A172 (cell line): ENCODE results near the gene PRB2. TPM values are rescaled to one million over a fixed set of nuclear protein-coding genes. Genes with fewer than 3 reads are reported as not detected.
"Not testable (repeated sequence)": the region's sequence is repeated elsewhere in the genome, so short reads cannot be mapped to it uniquely, and the experiment has no call there.

Source experiments
- DNase-seq: peaks from one replicate; pipeline ENCODE4 v3.0.0-alpha.2; 2015; ENCODE audit warnings: low spot score
- total RNA-seq: library from RNA; depleted of rRNA; stranded (reverse); fragments of >200 nt; shearing (Covaris generic); gene quantifications from 2 replicates; pipeline ENCODE4 v1.2.3, GENCODE V29; 2014; rRNA removed

The PRB2 gene
- not detected in 2 replicates for total RNA-seq

DNA sequence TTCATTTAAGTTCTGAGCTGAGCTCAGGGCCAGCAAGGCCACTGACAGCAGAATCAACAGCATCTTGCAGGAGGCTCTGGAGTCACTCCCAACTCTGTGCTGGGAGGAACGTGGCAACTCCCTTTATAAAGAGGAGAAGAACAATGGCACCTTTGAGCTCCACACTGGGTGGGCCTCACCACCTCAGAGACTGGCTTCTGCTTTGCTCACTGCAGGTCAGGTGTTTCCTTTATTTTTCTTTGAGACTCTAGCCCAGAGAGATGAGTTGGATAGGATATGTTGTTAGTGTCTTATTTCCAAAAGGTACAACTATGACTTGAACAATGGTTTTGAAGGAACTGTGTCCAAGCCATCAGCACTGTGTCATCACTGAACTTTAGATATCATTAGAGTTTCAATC lies at the start of gene PRB2:
Gene PRB2, minus strand, starts transcription at position 101 of the 400 bp plus-strand sequence. Its CDS starts 38 bp downstream, at position 63.
- not testable (repeated sequence) for DNase-seq

DNA sequence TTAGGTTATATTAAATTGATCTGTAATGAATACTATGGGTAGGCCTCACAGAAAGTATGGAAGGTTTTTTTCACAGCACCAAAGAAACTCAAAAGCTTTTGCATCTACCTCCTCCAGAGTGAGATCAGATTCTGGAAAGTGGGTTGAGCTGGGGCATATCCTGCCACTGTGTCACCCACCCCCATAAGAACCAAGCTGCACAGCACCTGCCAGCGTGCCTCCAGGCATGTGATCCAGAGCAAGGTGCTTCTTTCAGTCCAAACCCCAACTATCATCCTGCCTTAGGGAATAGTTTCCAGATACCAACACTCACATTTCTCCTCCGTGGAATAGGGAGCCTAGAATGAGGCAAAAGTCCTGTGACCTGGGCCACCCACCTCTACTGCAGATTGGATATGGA lies 42.6 kb upstream of the PRB2 start:
- DNase-seq, result no peak

DNA sequence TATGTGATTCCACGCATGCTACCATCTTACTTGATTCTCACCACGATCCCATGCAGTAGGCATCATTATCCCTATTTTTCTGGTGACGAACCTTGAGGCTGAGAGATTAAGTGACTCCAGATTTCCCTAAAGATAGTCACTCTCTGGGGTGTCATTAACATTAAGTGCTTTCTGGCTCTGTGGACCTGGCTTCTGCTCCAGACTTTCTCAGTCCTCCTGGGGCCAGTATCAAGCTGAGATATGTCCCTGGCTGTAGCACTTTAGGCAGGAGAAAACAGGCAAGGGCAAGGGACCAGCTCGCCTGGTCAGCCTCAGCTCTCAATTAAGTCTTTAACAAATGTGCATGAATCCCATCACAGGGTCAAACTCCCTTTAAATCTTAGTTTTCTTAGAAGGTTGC lies 38.3 kb upstream of the PRB2 start:
- DNase-seq, result no peak

DNA sequence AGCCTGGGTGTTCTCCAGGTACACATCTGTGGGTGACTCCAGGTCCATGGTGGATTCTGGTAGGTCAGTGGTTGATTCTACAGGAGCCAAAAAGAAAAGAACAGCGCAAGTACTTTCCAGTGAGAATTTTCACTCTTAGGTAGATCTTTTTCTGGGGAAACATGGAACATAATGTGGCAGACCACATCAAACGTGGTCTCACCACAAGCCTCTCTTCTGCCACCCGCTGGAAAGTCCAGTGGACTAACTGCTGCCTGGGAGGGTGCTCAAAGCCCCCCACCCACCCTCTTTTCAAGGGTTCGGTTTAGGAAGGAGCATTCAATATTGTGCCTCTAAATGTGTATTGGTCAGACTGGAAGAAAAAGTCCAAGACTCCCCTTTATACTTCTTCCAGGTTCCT lies 36.1 kb upstream of the PRB2 start:
- DNase-seq, result no peak

DNA sequence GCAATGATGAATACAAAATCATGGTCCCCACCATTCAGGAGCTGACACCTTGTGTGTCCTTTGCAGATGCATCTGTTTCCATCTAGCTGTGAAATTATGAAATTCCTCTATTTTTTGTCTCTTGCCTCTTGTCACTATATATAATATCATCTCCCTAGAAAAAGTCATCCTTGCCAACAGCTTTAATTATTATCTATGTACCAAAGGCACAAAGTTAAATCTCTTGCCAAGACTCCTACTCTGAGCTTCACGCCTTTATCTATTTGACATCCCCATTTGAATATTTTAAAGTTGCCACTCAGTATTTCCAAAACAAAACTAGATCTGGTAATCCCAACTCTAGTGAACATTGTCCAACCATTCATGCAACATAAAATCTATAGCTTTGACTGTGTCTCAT lies 32.0 kb upstream of the PRB2 start:
- DNase-seq, result no peak

DNA sequence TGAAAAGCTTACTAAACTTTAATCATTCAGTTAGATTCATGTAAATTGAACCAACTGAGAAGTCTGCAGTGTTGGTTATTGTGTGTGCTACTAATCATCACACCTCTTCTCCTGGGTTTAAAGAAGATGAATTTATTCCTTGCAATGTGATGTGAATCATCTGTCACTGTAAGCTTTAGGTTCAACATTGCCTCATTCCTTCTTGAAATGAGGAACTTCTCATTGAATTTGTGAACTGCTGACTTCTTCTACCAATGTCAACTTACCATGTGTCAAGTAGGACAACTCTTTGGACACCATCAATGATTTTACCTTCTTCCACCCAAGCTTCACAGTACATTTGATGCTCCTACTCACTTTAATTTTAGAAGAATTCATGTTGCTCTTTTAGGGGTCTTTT lies 17.4 kb upstream of the PRB2 start:
- no peak for DNase-seq

DNA sequence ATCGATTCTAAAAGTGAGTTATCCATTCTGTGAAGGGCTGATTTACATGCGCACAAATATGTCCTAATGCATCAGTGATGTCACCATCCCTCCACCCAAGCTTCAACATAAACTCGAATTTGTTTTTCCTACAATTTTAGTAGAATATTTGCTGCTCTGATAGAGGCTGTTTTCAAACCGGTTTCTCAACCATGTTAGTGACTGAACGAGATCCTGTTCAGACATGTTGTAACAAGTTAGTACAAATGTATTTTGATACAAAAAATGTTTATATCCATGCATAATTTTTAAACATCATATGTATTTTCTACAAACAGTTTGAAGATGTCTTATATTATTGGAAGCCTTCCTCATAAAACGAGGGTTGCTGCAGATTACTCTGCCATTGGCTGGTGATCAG lies 12.7 kb upstream of the PRB2 start:
- no peak for DNase-seq

DNA sequence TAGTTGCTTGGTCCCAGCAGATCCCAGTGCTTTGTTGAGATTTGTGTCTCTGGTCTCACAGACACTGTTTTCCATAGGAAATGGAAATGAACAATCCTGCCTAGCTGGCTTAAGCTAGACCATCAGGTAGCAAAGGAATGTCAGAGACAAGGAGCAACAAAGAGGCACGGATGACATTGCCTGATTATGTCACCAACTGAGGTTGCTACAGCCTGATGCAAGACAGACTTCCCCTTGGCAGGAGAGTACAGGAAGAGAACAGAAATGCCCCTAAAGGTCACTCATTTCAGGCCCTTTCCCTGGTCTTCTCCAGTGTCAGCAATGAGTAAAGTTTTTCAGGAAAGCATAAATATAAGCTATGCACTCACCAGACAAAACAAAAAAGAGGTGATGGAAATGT lies 2.0 kb upstream of the PRB2 start:
- no peak for DNase-seq

DNA sequence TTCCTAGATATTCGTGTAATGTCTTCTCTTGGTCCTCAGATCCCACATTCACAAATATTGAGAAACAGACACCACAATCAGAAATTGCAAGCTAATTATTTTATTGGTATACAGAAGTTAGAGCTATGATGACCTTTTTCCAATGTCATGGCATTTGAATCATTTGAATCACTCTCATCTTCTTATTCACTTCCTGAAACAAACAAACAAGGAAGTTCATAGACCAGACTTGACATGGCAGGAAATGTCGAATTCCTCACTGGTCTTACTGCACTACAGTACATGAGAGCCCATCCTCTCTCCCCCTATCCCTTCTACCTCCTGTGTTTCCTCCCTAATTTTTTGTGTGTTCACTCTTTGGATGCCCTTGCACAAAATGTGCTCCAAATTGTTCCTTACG lies 3.9 kb downstream of the PRB2 start:
- DNase-seq, result not testable (repeated sequence)

DNA sequence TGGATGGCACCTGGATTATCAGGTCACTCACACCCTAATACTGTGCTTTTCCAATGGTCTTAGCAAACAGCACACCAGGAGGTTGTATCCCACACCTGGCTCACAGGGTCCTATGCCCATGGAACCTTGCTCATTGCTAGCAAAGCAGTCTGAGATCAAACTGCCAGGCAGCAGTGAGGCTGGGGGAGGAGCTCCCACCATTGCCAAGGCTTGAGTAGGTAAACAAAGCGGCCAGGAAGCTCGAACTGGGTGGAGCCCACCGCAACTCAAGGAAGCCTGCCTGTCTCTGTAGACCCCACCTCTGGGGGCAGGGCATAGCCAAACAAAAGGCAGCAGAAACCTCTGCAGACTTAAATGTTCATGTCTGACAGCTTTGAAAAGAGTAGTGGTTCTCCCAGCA lies 17.9 kb downstream of the PRB2 start:
- DNase-seq, result not testable (repeated sequence)

DNA sequence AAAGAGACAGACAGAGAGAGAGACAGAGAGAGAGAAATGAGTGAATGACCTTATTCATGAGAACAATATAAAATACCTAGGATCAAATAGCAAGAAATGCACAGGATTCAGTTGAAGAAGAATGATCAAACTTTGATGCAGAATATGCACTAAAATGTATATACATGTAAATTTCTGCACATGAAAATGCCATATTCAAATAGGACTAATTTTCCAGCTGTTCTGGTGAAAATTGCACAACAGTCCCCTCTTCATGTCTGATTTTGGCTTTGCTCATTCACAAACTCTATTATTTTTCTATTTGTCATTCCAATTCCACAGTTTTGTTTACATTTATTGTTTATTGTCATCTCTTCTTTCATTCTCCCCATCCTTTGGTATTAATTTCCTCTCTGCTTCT lies 34.2 kb downstream of the PRB2 start:
- no peak for DNase-seq

DNA sequence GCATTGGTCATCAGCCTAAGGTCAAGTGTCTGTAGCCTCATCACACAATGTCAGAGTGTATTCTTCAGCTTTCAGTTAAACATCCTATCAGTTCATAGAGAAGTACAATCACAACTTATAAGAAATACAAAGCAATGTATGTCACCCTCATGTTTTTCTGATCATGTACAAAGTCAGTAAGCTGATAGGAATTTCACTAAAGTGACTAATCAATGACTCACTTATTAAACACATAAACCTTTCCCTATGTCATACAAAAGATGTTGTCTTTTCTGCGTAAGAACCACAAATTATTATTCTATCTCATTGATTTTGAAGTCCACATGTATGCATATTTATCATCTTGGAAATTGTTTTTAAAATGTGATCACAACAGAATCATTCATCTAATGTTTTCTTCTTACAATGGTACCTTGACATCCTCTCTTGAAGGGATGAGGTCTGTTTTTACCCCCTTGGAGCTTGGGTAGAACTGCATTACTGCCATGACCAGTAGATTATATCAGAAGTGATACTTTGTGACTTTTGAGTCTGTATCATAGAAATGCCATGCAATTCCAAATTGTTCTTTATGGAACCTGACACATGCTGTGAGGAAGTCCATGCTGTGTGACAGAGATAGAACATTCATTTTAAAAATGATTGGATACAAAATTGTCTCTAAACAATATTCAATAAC lies 35.0 kb downstream of the PRB2 start:
- DNase-seq, result not testable (repeated sequence)

DNA sequence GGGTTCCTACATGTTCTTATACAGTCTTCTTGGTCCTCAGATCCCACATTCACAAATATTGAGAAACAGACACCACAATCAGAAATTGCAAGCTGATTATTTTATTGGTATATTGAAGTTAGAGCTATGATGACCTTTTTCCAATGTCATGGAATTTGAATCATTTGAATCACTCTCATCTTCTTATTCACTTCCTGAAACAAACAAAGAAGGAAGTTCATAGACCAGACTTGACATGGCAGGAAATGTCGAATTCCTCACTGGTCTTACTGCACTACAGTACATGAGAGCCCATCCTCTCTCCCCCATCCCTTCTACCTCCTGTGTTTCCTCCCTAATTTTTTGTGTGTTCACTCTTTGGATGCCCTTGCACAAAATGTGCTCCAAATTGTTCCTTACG lies 43.6 kb downstream of the PRB2 start:
- not testable (repeated sequence) for DNase-seq

DNA sequence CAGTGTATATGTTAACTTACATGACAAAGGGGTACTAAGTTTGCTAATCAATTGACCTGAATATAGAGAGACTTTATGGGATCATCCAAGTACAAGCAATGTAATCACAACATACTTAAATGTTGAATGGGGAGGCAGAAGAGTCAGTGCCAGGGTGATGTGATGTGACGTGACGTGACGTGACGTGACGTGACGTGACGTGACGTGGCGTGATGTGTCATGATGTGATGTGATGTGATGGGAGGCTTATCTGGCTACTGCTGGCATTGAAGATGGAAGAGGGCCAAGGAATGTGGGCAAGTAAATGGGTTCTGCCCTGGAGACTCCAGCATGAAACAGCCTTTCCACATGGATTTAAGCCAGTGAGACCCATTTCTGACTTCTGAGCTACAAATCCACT lies 46.9 kb downstream of the PRB2 start:
- no peak for DNase-seq

DNA sequence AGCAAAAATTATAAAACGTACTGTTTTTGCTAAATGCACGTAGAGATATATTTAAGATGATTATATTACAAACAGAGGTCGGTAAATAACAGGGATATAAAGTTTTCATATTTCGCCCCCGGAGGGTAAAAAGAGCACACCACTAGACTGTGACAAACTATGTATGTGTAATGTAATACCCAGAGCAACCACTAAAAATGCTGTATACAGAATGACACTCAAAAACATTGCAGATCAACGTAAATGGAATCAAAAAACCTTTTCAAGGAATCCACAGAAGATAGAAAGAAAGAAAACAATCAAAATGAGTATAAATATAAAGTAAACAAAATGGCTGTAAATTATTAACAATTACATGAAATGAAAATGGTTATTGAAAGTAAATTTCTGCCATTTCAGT lies 47.6 kb downstream of the PRB2 start:
- DNase-seq, result no peak

DNA sequence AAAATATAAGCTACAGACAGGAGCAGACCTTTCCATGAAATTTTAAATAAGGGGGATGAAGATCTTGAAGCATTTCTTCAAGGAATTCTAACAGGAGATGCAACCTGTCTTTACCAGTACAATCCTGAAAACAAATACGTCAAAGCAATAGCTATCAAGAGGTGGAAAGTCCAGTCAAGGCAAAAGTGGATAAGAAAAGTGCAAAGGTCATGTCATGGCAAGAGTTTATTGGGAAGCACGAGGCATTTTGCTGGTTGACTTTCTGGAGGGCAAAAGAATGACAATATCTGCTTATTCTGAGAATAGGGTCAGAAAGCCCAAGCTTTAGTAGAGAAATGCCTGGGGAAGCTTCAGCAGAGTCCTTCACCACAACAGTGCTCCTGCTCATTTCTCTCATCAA lies 50.9 kb downstream of the PRB2 start:
- DNase-seq, result no peak

Other genes with a start within 250 kb of the PRB2 start
- 5.2 and 8.0 TPM in 2 replicates for gene SMIM10L1, start 224.4 kb downstream of the PRB2 start, total RNA-seq
- not detected in 2 replicates for gene TAS2R42, start 208.6 kb downstream of the PRB2 start, total RNA-seq
- gene PRB3, start 125.9 kb downstream of the PRB2 start, total RNA-seq, result not detected in 2 replicates
- not detected in 2 replicates for gene PRB4, start 85.1 kb downstream of the PRB2 start, total RNA-seq